Breast epithelium (tissue), 3 donors: ENCODE results near the gene DPF1.

ENCODE experiments used
- CTCF ChIP-seq, 3 donors: fragments of 450-650 bp; IDR thresholded peaks; one replicate each; pipeline ENCODE4 v1.5.1; 2016 to 2017; ENCODE audit warnings: antibody characterized with exemption in 3 of 3, mild to moderate bottlenecking in 3 of 3, moderate library complexity in 3 of 3
- POLR2A ChIP-seq: fragments of 450-650 bp; IDR thresholded peaks from one replicate; pipeline ENCODE4 v1.6.1; 2016; ENCODE audit warnings: antibody characterized with exemption, mild to moderate bottlenecking, moderate library complexity

DNA sequence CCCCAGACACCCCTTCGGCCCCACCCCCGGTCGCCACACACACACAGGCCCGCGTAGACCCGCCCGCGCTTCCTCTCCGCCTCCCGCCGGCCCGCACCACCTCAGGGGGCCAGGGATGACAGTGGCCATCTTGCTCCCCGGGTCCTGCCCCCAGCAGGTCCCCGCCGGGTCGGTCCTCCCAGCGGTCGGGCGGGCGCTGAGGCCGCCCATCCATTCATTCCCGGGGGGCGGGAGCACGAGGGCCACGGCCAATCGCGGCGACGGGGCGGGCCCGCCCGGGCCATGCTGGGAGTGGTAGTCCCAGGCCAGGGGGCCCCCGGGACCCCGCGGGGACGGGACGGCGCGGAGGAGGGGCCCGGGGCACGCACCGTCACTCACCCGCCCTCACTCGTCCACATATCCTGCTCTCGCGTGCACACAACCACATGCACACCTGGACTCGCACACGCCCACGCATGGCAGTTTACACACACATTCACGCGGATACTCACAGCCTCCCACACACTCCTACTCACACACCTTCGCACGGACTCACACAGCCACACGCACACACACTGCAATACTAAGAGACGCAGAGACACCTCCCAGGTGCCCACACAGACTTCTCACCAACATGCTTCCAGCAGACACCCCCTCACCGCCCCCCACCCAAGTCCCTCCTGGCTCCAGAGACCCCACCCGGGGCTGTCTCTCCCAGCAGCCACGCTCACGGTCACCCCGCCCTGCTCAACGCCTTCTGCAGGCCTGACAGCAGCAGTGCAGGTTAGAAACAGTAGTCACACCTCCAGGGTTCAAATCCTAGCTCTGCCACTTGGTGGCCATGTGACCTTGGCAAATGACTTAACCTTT is at the start of gene DPF1:
- peak in 1 of 3 donors; percentile 19 for TF ChIP-seq CTCF (IDR thresholded peaks at IDR 0.05)
- TF ChIP-seq POLR2A, result no peak
